Omental fat pad (tissue), 4 donors: ENCODE measurements around the gene XIRP1. TPM values are rescaled to one million over a fixed set of nuclear protein-coding genes. Genes with fewer than 3 reads are reported as not detected.

ENCODE experiments used
- ATAC-seq: fragments of 150-250 bp; one replicate; pipeline ENCODE4 v1.9.1; 2016; ENCODE audit warnings: mild to moderate bottlenecking, moderate library complexity; ENCODE audit not compliant: low FRiP score
- DNase-seq: peaks from one replicate; pipeline ENCODE4 v3.0.0-alpha.2; 2019; ENCODE audit warnings: low spot score
- total RNA-seq, 4 donors: library from RNA; depleted of rRNA; stranded (reverse); fragments of >200 nt; gene quantifications; one replicate each; pipeline ENCODE4 v1.1.0, GENCODE V29; 2016
- TF ChIP-seq, protein P1 (sequence below), 3 donors: fragments of 450-650 bp; IDR thresholded peaks; one replicate each; pipeline ENCODE4 v1.5.1; 2016 to 2017; ENCODE audit warnings: antibody characterized with exemption in 3 of 3, mild to moderate bottlenecking in 3 of 3, moderate library complexity in 2 of 3

Gene XIRP1
- total RNA-seq, 4 donors from 2014 or later: 0.65 to 2.0 TPM; not detected in 2

DNA sequence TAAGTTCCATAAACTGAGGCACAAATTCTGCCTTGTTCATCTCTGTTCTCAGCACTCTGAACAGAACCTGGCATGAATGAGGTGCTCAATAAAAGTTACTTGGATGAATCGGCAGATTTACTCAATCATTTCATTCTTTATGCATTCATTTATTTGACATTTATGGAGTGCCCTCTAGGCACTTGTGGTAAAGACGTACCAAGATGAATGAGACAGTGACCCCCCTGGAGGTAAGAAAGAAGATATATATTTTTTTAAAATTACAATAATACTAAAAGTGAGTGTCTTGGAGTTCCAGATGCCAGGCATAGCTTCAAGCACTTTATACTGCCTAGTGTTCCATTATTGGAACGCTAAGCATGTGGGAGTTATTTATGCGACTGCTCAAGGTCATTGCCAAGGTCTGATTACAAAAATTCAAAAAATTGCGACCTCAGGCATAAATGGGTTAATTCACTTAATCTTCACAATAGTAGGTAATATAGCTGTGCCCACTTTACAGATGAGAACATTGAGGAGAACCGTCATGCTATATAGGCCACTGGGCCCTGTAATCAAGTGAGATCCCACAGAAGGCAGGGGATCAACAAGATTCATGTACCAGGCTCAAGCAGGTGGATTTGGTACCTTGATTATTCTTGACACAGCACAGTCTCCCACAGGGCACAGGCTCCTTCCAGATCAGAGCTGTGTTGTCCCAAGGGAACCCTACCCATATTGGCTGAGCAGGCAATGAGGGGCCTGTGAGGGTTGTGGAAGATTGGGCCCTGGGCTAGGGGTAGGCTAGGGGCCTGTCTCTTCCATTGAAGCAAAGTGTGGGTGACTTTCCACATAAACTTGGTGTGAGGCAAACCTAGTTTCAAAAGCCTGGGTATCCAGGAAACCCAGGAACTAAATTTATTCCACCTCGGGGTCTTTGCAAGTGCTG is 10.7 kb downstream of the XIRP1 start:
- ATAC-seq (no peak), DNase-seq (no peak)
- TF ChIP-seq, protein P1, sequence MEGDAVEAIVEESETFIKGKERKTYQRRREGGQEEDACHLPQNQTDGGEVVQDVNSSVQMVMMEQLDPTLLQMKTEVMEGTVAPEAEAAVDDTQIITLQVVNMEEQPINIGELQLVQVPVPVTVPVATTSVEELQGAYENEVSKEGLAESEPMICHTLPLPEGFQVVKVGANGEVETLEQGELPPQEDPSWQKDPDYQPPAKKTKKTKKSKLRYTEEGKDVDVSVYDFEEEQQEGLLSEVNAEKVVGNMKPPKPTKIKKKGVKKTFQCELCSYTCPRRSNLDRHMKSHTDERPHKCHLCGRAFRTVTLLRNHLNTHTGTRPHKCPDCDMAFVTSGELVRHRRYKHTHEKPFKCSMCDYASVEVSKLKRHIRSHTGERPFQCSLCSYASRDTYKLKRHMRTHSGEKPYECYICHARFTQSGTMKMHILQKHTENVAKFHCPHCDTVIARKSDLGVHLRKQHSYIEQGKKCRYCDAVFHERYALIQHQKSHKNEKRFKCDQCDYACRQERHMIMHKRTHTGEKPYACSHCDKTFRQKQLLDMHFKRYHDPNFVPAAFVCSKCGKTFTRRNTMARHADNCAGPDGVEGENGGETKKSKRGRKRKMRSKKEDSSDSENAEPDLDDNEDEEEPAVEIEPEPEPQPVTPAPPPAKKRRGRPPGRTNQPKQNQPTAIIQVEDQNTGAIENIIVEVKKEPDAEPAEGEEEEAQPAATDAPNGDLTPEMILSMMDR (IDR thresholded peaks at IDR 0.05): no peak

DNA sequence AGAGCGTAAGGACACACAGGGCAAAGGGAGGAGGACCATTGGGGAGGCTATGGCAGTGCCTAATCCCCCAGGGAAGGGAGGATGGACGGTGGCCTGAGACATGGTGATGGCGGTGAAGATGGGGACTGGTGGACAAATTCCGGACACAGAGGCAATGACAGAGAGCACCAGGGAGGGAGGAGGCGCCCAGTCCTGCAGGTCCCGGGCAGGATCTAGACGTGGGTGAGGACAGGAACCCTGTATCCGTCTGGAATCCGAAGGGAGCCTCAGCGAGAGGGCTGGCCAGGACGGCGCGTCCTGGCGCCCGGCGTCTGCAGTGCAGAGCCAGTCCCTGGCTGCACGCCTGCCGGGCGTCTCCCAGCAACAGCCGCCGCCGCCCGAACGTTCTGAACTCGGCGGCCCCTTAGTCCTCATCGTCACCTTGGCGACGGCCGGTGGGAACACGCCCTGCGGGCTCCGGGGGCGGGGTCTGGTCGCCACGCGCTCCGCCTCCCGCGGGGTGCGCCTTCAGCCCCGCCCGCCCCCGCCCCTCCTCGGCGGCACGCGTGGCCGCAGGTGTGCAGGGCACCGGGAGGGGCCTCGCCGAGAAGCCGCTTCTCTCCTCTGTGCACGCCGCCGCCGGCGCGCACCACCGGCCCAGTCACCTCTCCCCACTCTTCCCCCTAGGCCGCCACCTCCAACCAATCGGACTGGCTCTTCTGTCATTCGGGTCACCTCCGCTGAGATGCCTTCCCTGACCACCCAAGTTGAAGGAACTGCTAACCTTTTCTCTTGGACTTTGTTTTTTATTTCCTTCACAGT is 11.6 kb downstream of the XIRP1 start:
- TF ChIP-seq, protein P1 (IDR thresholded peaks at IDR 0.05): no peak
- ATAC-seq: peak; percentile 78
- peak; percentile 59 for DNase-seq

DNA sequence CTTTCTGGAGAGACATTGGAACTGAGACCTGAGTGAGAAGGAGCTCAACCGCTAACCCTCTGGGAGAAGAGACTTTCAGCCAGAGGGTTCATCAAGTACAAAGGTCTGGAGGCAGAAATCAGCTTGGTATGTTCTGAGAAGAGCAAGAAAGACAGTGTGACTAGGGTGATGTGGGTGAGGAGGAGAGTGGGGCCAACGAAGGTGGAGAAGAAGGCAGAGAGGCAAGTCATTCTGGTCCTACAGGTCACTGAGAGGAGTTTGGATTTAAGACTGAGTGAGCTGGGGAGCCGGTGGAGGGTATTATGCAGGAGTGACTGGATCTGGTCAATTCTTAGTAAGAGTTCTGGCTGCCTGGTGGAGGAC is 12.2 kb downstream of the XIRP1 start:
- TF ChIP-seq, protein P1 (IDR thresholded peaks at IDR 0.05): no peak
- ATAC-seq (no peak), DNase-seq (no peak)

DNA sequence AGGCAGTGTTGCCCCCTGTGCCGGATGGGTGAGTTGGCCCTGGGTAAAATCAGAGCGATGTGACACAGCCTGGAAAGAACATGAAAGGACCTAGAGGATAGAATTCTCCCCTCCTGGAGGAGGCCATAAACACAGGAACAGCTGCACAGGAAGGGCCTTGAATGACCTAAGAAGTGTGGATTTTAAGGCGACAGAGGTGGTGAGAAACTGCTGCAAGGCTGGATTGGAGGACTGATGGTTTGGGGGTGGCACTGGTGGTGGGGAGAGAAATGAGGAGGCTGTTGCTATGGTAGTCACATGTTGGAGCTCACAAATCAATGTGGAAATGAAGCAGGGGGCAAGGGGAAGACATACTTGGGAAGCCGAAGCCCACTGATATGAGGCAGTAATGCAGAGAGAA is 13.8 kb downstream of the XIRP1 start:
- DNase-seq: no peak
- TF ChIP-seq, protein P1 (IDR thresholded peaks at IDR 0.05): no peak
- ATAC-seq: no peak

DNA sequence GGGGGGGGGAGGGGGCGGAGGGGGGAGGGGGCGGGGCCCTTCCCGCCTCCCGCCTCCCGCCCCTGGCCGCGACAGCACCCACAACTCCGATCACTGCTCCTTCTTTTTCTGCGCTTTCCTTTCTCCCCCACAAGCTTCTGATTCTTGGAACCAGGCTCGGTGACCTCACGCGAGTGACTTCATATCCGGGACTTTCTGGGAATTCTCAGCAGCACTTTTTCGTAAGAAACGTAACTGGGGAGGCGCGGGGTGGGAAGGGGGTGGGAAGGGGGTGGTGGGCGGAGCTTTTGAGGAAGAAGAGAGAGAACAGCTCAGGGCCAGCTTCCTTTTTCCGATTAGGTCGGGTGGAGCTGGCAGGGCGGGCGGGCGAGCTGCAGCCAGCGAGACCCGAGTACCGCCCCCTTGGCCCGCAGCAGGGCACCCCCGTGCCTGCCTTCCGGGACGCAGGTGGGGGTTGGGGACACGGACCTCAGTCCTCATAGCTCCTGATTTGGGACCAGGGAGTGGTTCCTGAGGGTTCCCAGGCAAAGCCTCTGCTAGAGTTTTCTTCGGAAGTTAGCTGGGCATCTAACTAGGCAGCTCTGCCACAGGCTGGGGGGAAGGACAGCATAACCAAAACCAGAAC is 14.6 kb downstream of the XIRP1 start:
- ATAC-seq: peak; percentile 75
- peak; percentile 77 for DNase-seq
- TF ChIP-seq, protein P1 (IDR thresholded peaks at IDR 0.05): no peak

DNA sequence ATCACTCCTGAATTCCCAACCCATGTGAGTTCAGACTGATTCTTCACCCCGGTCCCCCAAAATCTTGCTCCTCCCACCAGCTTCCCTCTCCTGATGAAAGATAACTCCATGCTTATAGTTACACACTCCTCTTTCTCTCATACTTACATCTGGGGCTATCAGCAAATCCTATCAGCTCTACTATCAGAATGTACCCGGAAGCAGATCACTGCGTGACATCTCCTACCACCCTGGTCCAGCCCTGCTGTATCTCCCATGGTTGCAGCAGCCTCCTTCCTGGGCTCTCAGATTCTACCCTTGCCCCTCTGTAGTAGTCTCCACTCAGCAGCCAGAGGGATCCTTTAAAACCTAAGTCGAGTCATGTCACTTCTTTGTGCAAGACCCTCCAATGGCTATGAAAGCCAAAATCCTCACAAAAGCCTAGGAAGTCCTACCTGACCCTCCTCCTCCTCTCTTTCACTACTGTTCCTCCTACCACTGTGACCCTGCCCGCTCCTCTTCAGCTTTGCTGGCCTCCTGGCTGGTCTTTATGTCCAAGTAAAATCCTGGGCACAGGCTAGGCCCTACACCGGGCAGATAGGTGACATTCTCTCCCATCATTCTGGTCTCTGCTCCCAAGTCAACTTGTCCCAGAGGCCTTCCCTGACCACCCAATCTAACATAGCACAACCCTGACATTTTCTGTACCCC is 16.2 kb downstream of the XIRP1 start:
- TF ChIP-seq, protein P1 (IDR thresholded peaks at IDR 0.05): no peak
- no peak for DNase-seq
- ATAC-seq: no peak
